ENCODE data around the gene CELF6.

- TF ChIP-seq CTCF (IDR thresholded peaks at IDR 0.05), result no peak
- TF ChIP-seq POLR2A (IDR thresholded peaks at IDR 0.05), result no peak
- TF ChIP-seq EP300 (IDR thresholded peaks at IDR 0.05), result no peak
Measured at GRCh38 chr15:72313448-72313840, 6.5 kb downstream of the CELF6 start.

All from sigmoid colon (tissue), 4 donors.